Measurements from ENCODE around the gene CARMIL1. TPM values are rescaled to one million over a fixed set of nuclear protein-coding genes. Genes with fewer than 3 reads are reported as not detected.

CARMIL1 gene
- total RNA-seq, 2 experiments from 2014 or later: 3.9 to 4.7 TPM

GRCh38 chr6:25263657-25264056 is 15.5 kb upstream of the CARMIL1 start:
- DNase-seq: no peak
- intact Hi-C loops (cut with DNase I, micrococcal nuclease): no loop called here
- POLR2A ChIA-PET: no interaction called here

GRCh38 chr6:25266456-25267100 is 12.6 kb upstream of the CARMIL1 start:
- no peak overlapping the region for H3K27ac Mint-ChIP-seq
- peaks cover 4% of the 10 kb centered on the region for H3K4me1 Mint-ChIP-seq (ENCODE audit: low read depth)
- H3K9me3 Mint-ChIP-seq: no peaks in the 10 kb centered on the region
- DNase-seq (no peak), ATAC-seq (ENCODE audit: poor library complexity) (no peak)
- TF ChIP-seq, protein P1, sequence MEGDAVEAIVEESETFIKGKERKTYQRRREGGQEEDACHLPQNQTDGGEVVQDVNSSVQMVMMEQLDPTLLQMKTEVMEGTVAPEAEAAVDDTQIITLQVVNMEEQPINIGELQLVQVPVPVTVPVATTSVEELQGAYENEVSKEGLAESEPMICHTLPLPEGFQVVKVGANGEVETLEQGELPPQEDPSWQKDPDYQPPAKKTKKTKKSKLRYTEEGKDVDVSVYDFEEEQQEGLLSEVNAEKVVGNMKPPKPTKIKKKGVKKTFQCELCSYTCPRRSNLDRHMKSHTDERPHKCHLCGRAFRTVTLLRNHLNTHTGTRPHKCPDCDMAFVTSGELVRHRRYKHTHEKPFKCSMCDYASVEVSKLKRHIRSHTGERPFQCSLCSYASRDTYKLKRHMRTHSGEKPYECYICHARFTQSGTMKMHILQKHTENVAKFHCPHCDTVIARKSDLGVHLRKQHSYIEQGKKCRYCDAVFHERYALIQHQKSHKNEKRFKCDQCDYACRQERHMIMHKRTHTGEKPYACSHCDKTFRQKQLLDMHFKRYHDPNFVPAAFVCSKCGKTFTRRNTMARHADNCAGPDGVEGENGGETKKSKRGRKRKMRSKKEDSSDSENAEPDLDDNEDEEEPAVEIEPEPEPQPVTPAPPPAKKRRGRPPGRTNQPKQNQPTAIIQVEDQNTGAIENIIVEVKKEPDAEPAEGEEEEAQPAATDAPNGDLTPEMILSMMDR (IDR thresholded peaks at IDR 0.05): no peak
- Histone ChIP-seq H3K4me1 (ENCODE audit: insufficient read depth, low read length) (no peaks in the 10 kb centered on the region), H3K27me3 (ENCODE audit: control insufficient read depth in 1 of 2, insufficient read depth in 2 of 2, low read length in 2 of 2) (no peaks in the 10 kb centered on the region), H3K4me3 (ENCODE audit: low read length) (no peak overlapping the region), H3K36me3 (ENCODE audit: insufficient read depth, low read length) (no peaks in the 10 kb centered on the region), H3K9me3 (ENCODE audit: control insufficient read depth in 1 of 2, insufficient read depth in 1 of 2, low read length in 2 of 2) (no peaks in the 10 kb centered on the region), H3K27ac (ENCODE audit: low read depth in 1 of 2, low read length in 2 of 2) (no peak overlapping the region)
- H3K36me3 Mint-ChIP-seq (ENCODE audit: low read depth): no peaks in the 10 kb centered on the region
- intact Hi-C loops (cut with DNase I, micrococcal nuclease): loop anchor here (1.0 to 5.0 kb wide), 3 partner anchors 290 to 676 kb away; no protein-coding TSS in a partner anchor
- ChIA-PET POLR2A (interaction anchor here (1.9 kb wide), 1 partner anchor 12 kb away, joined by 11 read pairs; the partner anchor contains the start of gene CARMIL1), CTCF (interaction anchor here (1.1 to 3.6 kb wide), 8 partner anchors 12 to 336 kb away, joined by 3 to 45 read pairs (median 5); partner anchors contain the start of gene CARMIL1)
- H3K4me3 Mint-ChIP-seq: no peak overlapping the region
- peaks cover 6% of the 10 kb centered on the region for H3K27me3 Mint-ChIP-seq

More at GRCh38 chr6:25263657-25264056, 15.5 kb upstream of the CARMIL1 start:
- Histone ChIP-seq H3K4me3 (ENCODE audit: low read length) (no peak overlapping the region), H3K9me3 (ENCODE audit: control insufficient read depth in 1 of 2, insufficient read depth in 1 of 2, low read length in 2 of 2) (no peaks in the 10 kb centered on the region), H3K36me3 (ENCODE audit: insufficient read depth, low read length) (no peaks in the 10 kb centered on the region), H3K27me3 (ENCODE audit: control insufficient read depth in 1 of 2, insufficient read depth in 2 of 2, low read length in 2 of 2) (no peaks in the 10 kb centered on the region), H3K27ac (ENCODE audit: low read depth in 1 of 2, low read length in 2 of 2) (no peak overlapping the region), H3K4me1 (ENCODE audit: insufficient read depth, low read length) (no peaks in the 10 kb centered on the region)
- TF ChIP-seq, protein P1 (IDR thresholded peaks at IDR 0.05): no peak
- H3K36me3 Mint-ChIP-seq (ENCODE audit: low read depth): no peaks in the 10 kb centered on the region
- CTCF ChIA-PET: interaction anchor here (3.6 kb wide), 1 partner anchor 227 kb away, joined by 45 read pairs; no protein-coding TSS in a partner anchor
- peaks cover 4% of the 10 kb centered on the region for H3K4me1 Mint-ChIP-seq (ENCODE audit: low read depth)
- no peak for ATAC-seq (ENCODE audit: poor library complexity)
- no peak overlapping the region for H3K4me3 Mint-ChIP-seq
- H3K9me3 Mint-ChIP-seq: no peaks in the 10 kb centered on the region
- H3K27ac Mint-ChIP-seq: no peak overlapping the region
- peaks cover 6% of the 10 kb centered on the region for H3K27me3 Mint-ChIP-seq

GRCh38 chr6:25267662-25268061 is 11.5 kb upstream of the CARMIL1 start:
- DNase-seq (no peak), ATAC-seq (ENCODE audit: poor library complexity) (no peak)
- intact Hi-C loops (cut with DNase I, micrococcal nuclease): loop anchor here (2.0 to 5.0 kb wide), 2 partner anchors 335 to 675 kb away; no protein-coding TSS in a partner anchor
- Histone ChIP-seq H3K9me3 (ENCODE audit: control insufficient read depth in 1 of 2, insufficient read depth in 1 of 2, low read length in 2 of 2) (no peaks in the 10 kb centered on the region), H3K27me3 (ENCODE audit: control insufficient read depth in 1 of 2, insufficient read depth in 2 of 2, low read length in 2 of 2) (no peaks in the 10 kb centered on the region), H3K4me1 (ENCODE audit: insufficient read depth, low read length) (no peaks in the 10 kb centered on the region), H3K27ac (ENCODE audit: low read depth in 1 of 2, low read length in 2 of 2) (no peak overlapping the region), H3K4me3 (ENCODE audit: low read length) (no peak overlapping the region), H3K36me3 (ENCODE audit: insufficient read depth, low read length) (no peaks in the 10 kb centered on the region)
- H3K4me3 Mint-ChIP-seq: no peak overlapping the region
- POLR2A ChIA-PET: no interaction called here
- H3K27me3 Mint-ChIP-seq: peaks cover 13% of the 10 kb centered on the region
- peaks cover 4% of the 10 kb centered on the region for H3K4me1 Mint-ChIP-seq (ENCODE audit: low read depth)
- TF ChIP-seq, protein P1 (IDR thresholded peaks at IDR 0.05): no peak
- H3K9me3 Mint-ChIP-seq: no peaks in the 10 kb centered on the region
- H3K27ac Mint-ChIP-seq: no peak overlapping the region
- CTCF ChIA-PET: interaction anchor here (1.5 kb wide), 1 partner anchor 222 kb away, joined by 3 read pairs; no protein-coding TSS in a partner anchor
- H3K36me3 Mint-ChIP-seq (ENCODE audit: low read depth): no peaks in the 10 kb centered on the region

All from CD4-positive, alpha-beta T cell (primary cell).